Osteoblast (primary cell): Measurements from ENCODE around the gene CASKIN1. TPM values are rescaled to one million over a fixed set of nuclear protein-coding genes. Genes with fewer than 3 reads are reported as not detected.

Experiments used
- DNase-seq: peaks from one replicate; pipeline ENCODE4 v3.0.0; 2011; ENCODE audit warnings: low spot score, mixed read lengths; ENCODE audit not compliant: insufficient read length; ENCODE audit errors: missing footprints
- H2AFZ ChIP-seq: 2 replicates; pipeline ENCODE4 v1.6.0; 2011; ENCODE audit warnings: mild to moderate bottlenecking, low read length
- H3K27ac ChIP-seq: 2 replicates; pipeline ENCODE4 v1.5.1; 2011; ENCODE audit warnings: mild to moderate bottlenecking, low read depth, low read length, moderate library complexity
- H3K27me3 ChIP-seq: 2 replicates; pipeline ENCODE4 v1.6.0; 2012; ENCODE audit warnings: mild to moderate bottlenecking, control low read depth, inconsistent platforms, low read length, moderate library complexity; ENCODE audit not compliant: insufficient read depth
- H3K36me3 ChIP-seq: 2 replicates; pipeline ENCODE4 v1.5.1; 2011; ENCODE audit warnings: mild to moderate bottlenecking, low read length, control low read depth, moderate library complexity; ENCODE audit not compliant: insufficient read depth
- H3K4me1 ChIP-seq: 2 replicates; pipeline ENCODE4 v1.5.1; 2011; ENCODE audit warnings: mild to moderate bottlenecking, low read length, control low read depth, moderate library complexity; ENCODE audit not compliant: insufficient read depth
- H3K4me2 ChIP-seq: 2 replicates; pipeline ENCODE4 v1.6.0; 2011; ENCODE audit warnings: mild to moderate bottlenecking, low read length; ENCODE audit not compliant: insufficient read depth
- H3K4me3 ChIP-seq: fragments of 200-600 bp; sonication (generic); 3 replicates; pipeline ENCODE4 v1.5.1; 2012; ENCODE audit warnings: mild to moderate bottlenecking, low read length, inconsistent platforms; ENCODE audit not compliant: insufficient read depth
- H3K79me2 ChIP-seq: 2 replicates; pipeline ENCODE4 v1.6.0; 2012; ENCODE audit warnings: mild to moderate bottlenecking, low read length, control low read depth, inconsistent platforms; ENCODE audit not compliant: insufficient read depth
- H3K9me3 ChIP-seq: 2 replicates; pipeline ENCODE4 v1.5.1; 2011; ENCODE audit warnings: low read depth, low read length, control low read depth
- H4K20me1 ChIP-seq: 2 replicates; pipeline ENCODE4 v1.6.0; 2012; ENCODE audit warnings: mild to moderate bottlenecking, low read length, control low read depth; ENCODE audit not compliant: insufficient read depth
- total RNA-seq: library from RNA; depleted of rRNA; stranded (reverse); fragments of >200 nt; gene quantifications from 2 replicates; pipeline ENCODE4 v1.2.3, GENCODE V29; 2012
- TF ChIP-seq, protein P1 (sequence below): IDR thresholded peaks from 2 replicates; pipeline ENCODE4 v1.5.1; 2011; ENCODE audit warnings: mild to moderate bottlenecking, low read depth, low read length, moderate library complexity; ENCODE audit errors: extremely low read depth

CASKIN1 gene
- total RNA-seq, 1 donor, result not detected

DNA sequence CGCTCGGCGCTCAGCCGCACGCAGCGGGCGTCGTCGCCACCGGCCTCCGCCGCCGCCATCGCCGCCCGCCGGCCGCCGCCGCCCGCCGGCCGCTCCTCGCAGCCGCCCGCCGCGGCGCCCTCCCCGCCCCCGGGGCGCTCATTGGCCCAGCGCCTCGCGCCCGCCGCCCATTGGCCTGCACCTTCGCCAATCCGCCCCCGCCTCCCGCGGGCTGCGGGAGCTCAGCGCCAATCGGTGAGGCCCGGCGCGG is 18.2 kb upstream of the CASKIN1 start, which contains the start of gene PGP:
PGP (minus strand) TSS at position 122 of the 250 bp plus-strand sequence; CDS start at position 59, 63 bp downstream.
- TF ChIP-seq, protein P1, sequence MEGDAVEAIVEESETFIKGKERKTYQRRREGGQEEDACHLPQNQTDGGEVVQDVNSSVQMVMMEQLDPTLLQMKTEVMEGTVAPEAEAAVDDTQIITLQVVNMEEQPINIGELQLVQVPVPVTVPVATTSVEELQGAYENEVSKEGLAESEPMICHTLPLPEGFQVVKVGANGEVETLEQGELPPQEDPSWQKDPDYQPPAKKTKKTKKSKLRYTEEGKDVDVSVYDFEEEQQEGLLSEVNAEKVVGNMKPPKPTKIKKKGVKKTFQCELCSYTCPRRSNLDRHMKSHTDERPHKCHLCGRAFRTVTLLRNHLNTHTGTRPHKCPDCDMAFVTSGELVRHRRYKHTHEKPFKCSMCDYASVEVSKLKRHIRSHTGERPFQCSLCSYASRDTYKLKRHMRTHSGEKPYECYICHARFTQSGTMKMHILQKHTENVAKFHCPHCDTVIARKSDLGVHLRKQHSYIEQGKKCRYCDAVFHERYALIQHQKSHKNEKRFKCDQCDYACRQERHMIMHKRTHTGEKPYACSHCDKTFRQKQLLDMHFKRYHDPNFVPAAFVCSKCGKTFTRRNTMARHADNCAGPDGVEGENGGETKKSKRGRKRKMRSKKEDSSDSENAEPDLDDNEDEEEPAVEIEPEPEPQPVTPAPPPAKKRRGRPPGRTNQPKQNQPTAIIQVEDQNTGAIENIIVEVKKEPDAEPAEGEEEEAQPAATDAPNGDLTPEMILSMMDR, result no peak
- no peaks in the 10 kb centered on the region for H4K20me1 ChIP-seq
- peak within 1 kb of the TSS; percentile 100 for H3K4me2 ChIP-seq
- H2AFZ ChIP-seq, result peak within 1 kb of the TSS; percentile 95
- H3K9me3 ChIP-seq, result no peaks in the 10 kb centered on the region
- no peaks in the 10 kb centered on the region for H3K27me3 ChIP-seq
- DNase-seq, result no peak
- H3K27ac ChIP-seq, result peak within 1 kb of the TSS; percentile 88
- H3K4me3 ChIP-seq, result peak within 1 kb of the TSS; percentile 81
- peaks cover 17% of the 10 kb centered on the region for H3K4me1 ChIP-seq
- H3K79me2 ChIP-seq, result peaks cover 28% of the 10 kb centered on the region
- H3K36me3 ChIP-seq, result peaks cover 4% of the 10 kb centered on the region

DNA sequence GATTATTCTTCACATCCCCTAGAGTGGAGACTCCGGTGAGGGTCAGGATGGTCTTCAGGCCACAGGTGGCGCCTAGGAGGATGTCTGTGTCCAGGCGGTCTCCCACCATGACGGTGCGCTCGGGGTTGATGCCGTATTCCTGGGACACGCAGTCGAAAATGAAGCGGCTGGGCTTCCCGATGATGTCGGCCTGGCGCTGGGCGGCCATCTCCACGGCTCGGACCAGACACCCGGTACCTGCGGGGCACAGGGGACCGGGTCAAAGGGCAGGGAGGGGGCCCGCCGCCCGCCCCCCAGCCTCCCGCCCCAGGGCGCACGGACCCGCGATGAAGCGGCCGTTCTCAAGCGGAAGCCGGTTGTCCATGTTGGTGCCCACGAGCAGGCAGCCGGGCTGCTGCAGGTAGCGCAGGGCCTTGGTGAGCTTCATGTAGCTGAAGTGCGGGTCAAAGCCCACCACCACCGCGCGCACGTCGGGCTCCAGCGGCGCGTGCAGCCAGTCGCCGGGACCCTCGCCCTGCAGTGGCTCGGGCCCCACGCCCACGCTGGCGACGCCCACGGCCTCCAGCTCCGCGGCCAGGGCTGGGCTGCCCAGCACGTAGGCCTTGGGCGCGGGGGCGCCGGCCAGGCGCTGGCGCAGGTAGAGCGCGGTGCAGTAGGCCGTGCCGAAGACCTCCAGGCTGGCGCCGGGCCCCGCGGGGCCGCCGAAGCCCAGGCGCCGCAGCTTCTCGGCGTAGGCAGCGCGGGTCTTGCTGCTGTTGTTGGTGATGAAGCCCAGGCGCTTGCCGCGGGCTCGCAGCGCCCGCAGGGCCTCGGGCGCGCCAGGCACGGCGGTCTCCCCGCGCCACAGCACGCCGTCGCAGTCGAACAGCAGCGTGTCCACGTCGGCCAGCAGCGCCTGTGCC is 17.7 kb upstream of the CASKIN1 start:
- H3K9me3 ChIP-seq, result no peaks in the 10 kb centered on the region
- H3K36me3 ChIP-seq, result peaks cover 5% of the 10 kb centered on the region
- H3K27ac ChIP-seq, result peak overlapping the region; percentile 53
- peaks cover 28% of the 10 kb centered on the region for H3K79me2 ChIP-seq
- H3K27me3 ChIP-seq, result no peaks in the 10 kb centered on the region
- peak overlapping the region; percentile 65 for H2AFZ ChIP-seq
- TF ChIP-seq, protein P1, result no peak
- peaks cover 17% of the 10 kb centered on the region for H3K4me1 ChIP-seq
- peak; percentile 92 for DNase-seq
- H4K20me1 ChIP-seq, result no peaks in the 10 kb centered on the region
- peak overlapping the region; percentile 80 for H3K4me3 ChIP-seq
- peak overlapping the region; percentile 75 for H3K4me2 ChIP-seq

DNA sequence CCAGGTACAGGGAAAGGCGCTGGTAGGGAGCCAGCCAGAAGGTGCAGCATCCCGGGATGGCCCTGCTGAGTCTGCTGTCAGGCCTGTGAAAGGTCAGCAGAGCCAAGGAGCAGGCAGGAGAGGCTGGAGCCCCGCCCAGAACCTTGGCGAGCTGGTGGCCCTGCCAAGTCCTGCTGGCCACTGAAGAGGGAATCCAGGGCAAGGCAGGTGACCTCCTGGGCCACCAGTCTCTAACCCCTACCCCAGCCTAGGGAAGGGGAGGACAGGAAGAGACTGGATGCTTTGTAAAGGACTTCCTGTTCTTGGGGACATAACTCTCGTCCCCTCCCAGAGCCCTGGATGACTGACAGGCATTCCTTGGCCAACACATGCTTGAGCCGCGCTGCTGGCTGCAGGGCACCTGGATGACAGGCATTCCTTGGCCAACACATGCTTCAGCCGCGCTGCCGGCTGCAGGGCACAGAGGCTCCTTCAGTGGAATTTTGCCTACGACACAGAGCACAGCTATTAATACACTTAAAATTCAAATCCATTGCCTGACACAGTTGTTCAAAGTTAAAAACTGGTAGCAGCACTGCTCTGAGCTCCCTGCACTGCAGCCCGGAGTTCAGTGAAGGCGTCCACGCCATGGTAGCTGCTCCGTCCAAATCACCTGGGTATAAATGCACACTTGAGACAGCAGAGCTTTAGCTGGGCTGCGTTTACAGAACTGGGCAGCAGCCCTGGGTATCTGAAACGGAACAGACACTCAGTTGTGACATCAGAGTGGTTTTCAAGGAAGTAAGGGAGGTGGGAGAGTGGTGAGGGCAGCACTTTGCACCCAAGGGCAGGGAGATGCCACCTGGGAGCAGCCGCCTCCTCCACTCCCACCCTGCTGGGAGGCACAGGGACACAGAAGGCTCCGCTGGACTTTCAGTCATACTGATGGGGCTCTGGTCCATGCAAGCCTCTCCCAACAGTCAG is 16.2 kb upstream of the CASKIN1 start:
- DNase-seq, result peak; percentile 94
- Histone ChIP-seq H3K4me3 (peak overlapping the region; percentile 80), H2AFZ (no peak overlapping the region)

More for the DNA sequence above, 16.2 kb upstream of the CASKIN1 start:
- peaks cover 12% of the 10 kb centered on the region for H3K36me3 ChIP-seq
- H3K79me2 ChIP-seq, result peaks cover 33% of the 10 kb centered on the region
- no peaks in the 10 kb centered on the region for H4K20me1 ChIP-seq
- no peaks in the 10 kb centered on the region for H3K9me3 ChIP-seq
- peaks cover 17% of the 10 kb centered on the region for H3K4me1 ChIP-seq
- TF ChIP-seq, protein P1, result no peak
- H3K4me2 ChIP-seq, result peak overlapping the region; percentile 75
- no peaks in the 10 kb centered on the region for H3K27me3 ChIP-seq
- H3K27ac ChIP-seq, result no peak overlapping the region
